ENCODE data around the gene ZNF135. TPM values are rescaled to one million over a fixed set of nuclear protein-coding genes. Genes with fewer than 3 reads are reported as not detected.

ZNF135 gene
- total RNA-seq, 1 donor from 2014 or later: not detected

GRCh38 chr19:58054901-58055874, 3.9 kb upstream of the ZNF135 start:
- Mint-ChIP-seq H3K27ac (no peak overlapping the region), H3K27me3 (ENCODE audit: low read depth) (no peaks in the 10 kb centered on the region), H3K4me3 (ENCODE audit: low read depth) (no peak overlapping the region), H3K36me3 (ENCODE audit: low read depth) (peaks cover 18% of the 10 kb centered on the region), H3K4me1 (ENCODE audit: low read depth) (no peaks in the 10 kb centered on the region), H3K9me3 (peaks cover 51% of the 10 kb centered on the region)
- DNase-seq (ENCODE audit: low spot score): no peak
- intact Hi-C loops (cut with micrococcal nuclease): no loop called here

- no peak overlapping the region for H3K27ac Mint-ChIP-seq
- H3K4me1 Mint-ChIP-seq (ENCODE audit: low read depth): no peaks in the 10 kb centered on the region
- no peak for DNase-seq (ENCODE audit: low spot score)
- no peaks in the 10 kb centered on the region for H3K27me3 Mint-ChIP-seq (ENCODE audit: low read depth)
- H3K9me3 Mint-ChIP-seq: peaks cover 52% of the 10 kb centered on the region
- H3K4me3 Mint-ChIP-seq (ENCODE audit: low read depth): no peak overlapping the region
- intact Hi-C loops (cut with micrococcal nuclease): no loop called here
- H3K36me3 Mint-ChIP-seq (ENCODE audit: low read depth): peaks cover 18% of the 10 kb centered on the region
Observed at GRCh38 chr19:58056261-58056660, 2.8 kb upstream of the ZNF135 start.

GRCh38 chr19:58056861-58057260, 2.2 kb upstream of the ZNF135 start:
- H3K27ac Mint-ChIP-seq: no peak overlapping the region
- H3K9me3 Mint-ChIP-seq: peaks cover 53% of the 10 kb centered on the region
- DNase-seq (ENCODE audit: low spot score): no peak
- H3K4me3 Mint-ChIP-seq (ENCODE audit: low read depth): no peak overlapping the region
- H3K27me3 Mint-ChIP-seq (ENCODE audit: low read depth): no peaks in the 10 kb centered on the region
- H3K4me1 Mint-ChIP-seq (ENCODE audit: low read depth): no peaks in the 10 kb centered on the region
- intact Hi-C loops (cut with micrococcal nuclease): no loop called here
- H3K36me3 Mint-ChIP-seq (ENCODE audit: low read depth): peaks cover 14% of the 10 kb centered on the region

DNA sequence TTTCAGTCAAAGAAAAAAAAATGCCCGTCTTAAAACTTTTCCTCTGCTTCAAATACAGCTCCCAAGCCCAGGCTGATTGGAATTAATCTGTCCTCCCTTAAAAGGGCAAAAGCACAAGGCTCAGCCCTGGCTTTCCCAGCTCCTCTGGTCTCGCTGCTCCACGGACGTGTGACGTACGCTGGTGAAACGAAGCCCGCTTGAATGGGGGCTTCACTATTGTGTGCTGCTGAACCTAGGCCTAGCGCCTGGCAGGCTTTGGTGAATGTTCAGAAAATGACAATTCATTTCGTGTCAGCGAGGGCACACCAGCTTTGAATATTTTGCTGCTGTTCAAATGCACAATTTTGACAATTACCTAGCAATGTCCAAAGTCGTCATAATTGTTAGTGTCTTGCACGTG, 615 bp upstream of the ZNF135 start:
- H3K27ac Mint-ChIP-seq: no peak overlapping the region

GRCh38 chr19:58059671-58060078, 593 bp downstream of the ZNF135 start:
- no peak for DNase-seq (ENCODE audit: low spot score)
- no peaks in the 10 kb centered on the region for H3K4me1 Mint-ChIP-seq (ENCODE audit: low read depth)
- H3K4me3 Mint-ChIP-seq (ENCODE audit: low read depth): no peak overlapping the region
- intact Hi-C loops (cut with micrococcal nuclease): no loop called here
- H3K36me3 Mint-ChIP-seq (ENCODE audit: low read depth): peaks cover 14% of the 10 kb centered on the region
- H3K27ac Mint-ChIP-seq: no peak overlapping the region
- peaks cover 64% of the 10 kb centered on the region for H3K9me3 Mint-ChIP-seq
- no peaks in the 10 kb centered on the region for H3K27me3 Mint-ChIP-seq (ENCODE audit: low read depth)

More for the DNA sequence above, 615 bp upstream of the ZNF135 start:
- Mint-ChIP-seq H3K9me3 (peaks cover 58% of the 10 kb centered on the region), H3K27me3 (ENCODE audit: low read depth) (no peaks in the 10 kb centered on the region), H3K4me1 (ENCODE audit: low read depth) (no peaks in the 10 kb centered on the region), H3K36me3 (ENCODE audit: low read depth) (peaks cover 14% of the 10 kb centered on the region), H3K4me3 (ENCODE audit: low read depth) (no peak overlapping the region)
- intact Hi-C loops (cut with micrococcal nuclease): no loop called here
- no peak for DNase-seq (ENCODE audit: low spot score)

DNA sequence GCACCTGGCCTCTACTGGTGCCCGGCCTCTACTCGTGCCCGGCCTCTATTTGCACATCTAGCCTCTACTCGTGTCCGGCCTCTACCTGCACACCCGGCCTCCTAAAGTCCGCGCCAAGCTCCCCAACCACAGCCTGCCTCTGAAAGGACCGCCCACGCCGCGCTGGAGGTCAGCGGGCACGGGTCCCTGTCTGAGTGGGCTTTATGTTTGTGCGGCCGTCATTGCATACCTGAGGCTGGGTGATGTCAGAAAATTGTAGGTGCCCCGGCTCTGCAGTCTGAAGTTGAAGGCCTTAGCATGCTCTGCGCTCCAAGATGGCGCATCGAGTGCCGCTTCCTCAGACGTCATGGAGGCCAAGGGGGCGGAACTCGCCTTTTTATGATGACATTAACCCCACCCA, 1.1 kb downstream of the ZNF135 start:
- Mint-ChIP-seq H3K27me3 (ENCODE audit: low read depth) (no peaks in the 10 kb centered on the region), H3K36me3 (ENCODE audit: low read depth) (peaks cover 14% of the 10 kb centered on the region), H3K9me3 (peaks cover 64% of the 10 kb centered on the region), H3K4me1 (ENCODE audit: low read depth) (no peaks in the 10 kb centered on the region), H3K27ac (no peak overlapping the region), H3K4me3 (ENCODE audit: low read depth) (no peak overlapping the region)
- intact Hi-C loops (cut with micrococcal nuclease): no loop called here
- DNase-seq (ENCODE audit: low spot score): no peak

DNA sequence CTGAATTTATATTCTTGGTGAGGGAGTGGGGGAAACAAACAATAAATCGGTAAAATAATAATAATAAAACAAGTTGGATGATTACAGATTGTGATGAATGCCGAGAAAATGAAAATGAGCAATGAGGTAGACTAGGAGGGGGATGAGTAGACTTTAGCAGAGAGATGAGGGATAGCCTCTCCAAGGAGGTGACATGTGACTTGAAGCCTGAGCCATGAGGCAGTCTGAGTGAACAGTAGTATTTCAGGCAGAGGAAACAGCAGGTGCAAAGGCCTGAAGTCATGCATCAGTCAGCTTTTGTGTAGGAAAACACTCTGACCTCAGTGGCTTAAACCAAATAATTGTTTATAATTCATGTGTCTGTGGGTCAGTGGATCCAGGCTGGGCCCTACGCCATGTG, 4.6 kb downstream of the ZNF135 start:
- DNase-seq (ENCODE audit: low spot score): no peak
- Mint-ChIP-seq H3K36me3 (ENCODE audit: low read depth) (peaks cover 11% of the 10 kb centered on the region), H3K4me1 (ENCODE audit: low read depth) (no peaks in the 10 kb centered on the region), H3K27ac (no peak overlapping the region), H3K9me3 (peaks cover 77% of the 10 kb centered on the region), H3K4me3 (ENCODE audit: low read depth) (no peak overlapping the region), H3K27me3 (ENCODE audit: low read depth) (no peaks in the 10 kb centered on the region)
- intact Hi-C loops (cut with micrococcal nuclease): no loop called here

GRCh38 chr19:58067240-58067912, 8.3 kb downstream of the ZNF135 start:
- no peak overlapping the region for H3K27ac Mint-ChIP-seq
- H3K4me1 Mint-ChIP-seq (ENCODE audit: low read depth): no peaks in the 10 kb centered on the region
- no peaks in the 10 kb centered on the region for H3K27me3 Mint-ChIP-seq (ENCODE audit: low read depth)
- H3K4me3 Mint-ChIP-seq (ENCODE audit: low read depth): no peak overlapping the region
- intact Hi-C loops (cut with micrococcal nuclease): no loop called here
- DNase-seq (ENCODE audit: low spot score): no peak
- H3K9me3 Mint-ChIP-seq: peaks cover 71% of the 10 kb centered on the region
- peaks cover 9% of the 10 kb centered on the region for H3K36me3 Mint-ChIP-seq (ENCODE audit: low read depth)

DNA sequence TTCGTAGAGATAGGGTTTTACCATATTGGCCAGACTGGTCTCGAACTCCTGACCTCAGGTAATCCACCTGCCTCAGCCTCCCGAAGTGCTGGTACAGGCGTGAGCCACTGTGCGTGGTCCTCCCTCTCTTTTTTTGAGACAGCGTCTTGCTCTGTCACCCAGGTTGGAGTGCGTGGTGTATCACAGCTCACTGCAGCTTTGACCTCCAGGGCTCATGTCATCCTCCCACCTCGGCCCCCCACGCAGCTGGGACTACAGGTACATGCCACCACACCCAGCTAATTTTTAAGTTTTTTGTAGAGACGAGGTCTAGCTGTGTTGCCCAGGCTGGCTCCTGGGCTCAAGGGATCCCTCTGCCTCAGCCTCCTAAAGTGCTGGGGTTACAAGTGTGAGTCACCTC, 20.7 kb downstream of the ZNF135 start:
- DNase-seq (ENCODE audit: low spot score): no peak
- peaks cover 54% of the 10 kb centered on the region for H3K9me3 Mint-ChIP-seq
- intact Hi-C loops (cut with micrococcal nuclease): no loop called here
- H3K4me1 Mint-ChIP-seq (ENCODE audit: low read depth): no peaks in the 10 kb centered on the region
- no peak overlapping the region for H3K4me3 Mint-ChIP-seq (ENCODE audit: low read depth)
- H3K36me3 Mint-ChIP-seq (ENCODE audit: low read depth): peaks cover 7% of the 10 kb centered on the region
- H3K27ac Mint-ChIP-seq: no peak overlapping the region
- no peaks in the 10 kb centered on the region for H3K27me3 Mint-ChIP-seq (ENCODE audit: low read depth)

GRCh38 chr19:58083021-58083420, 23.9 kb downstream of the ZNF135 start:
- intact Hi-C loops (cut with micrococcal nuclease): no loop called here
- H3K36me3 Mint-ChIP-seq (ENCODE audit: low read depth): peaks cover 7% of the 10 kb centered on the region
- H3K9me3 Mint-ChIP-seq: peaks cover 55% of the 10 kb centered on the region
- no peak overlapping the region for H3K4me3 Mint-ChIP-seq (ENCODE audit: low read depth)
- no peaks in the 10 kb centered on the region for H3K4me1 Mint-ChIP-seq (ENCODE audit: low read depth)
- no peaks in the 10 kb centered on the region for H3K27me3 Mint-ChIP-seq (ENCODE audit: low read depth)
- DNase-seq (ENCODE audit: low spot score): no peak
- no peak overlapping the region for H3K27ac Mint-ChIP-seq

DNA sequence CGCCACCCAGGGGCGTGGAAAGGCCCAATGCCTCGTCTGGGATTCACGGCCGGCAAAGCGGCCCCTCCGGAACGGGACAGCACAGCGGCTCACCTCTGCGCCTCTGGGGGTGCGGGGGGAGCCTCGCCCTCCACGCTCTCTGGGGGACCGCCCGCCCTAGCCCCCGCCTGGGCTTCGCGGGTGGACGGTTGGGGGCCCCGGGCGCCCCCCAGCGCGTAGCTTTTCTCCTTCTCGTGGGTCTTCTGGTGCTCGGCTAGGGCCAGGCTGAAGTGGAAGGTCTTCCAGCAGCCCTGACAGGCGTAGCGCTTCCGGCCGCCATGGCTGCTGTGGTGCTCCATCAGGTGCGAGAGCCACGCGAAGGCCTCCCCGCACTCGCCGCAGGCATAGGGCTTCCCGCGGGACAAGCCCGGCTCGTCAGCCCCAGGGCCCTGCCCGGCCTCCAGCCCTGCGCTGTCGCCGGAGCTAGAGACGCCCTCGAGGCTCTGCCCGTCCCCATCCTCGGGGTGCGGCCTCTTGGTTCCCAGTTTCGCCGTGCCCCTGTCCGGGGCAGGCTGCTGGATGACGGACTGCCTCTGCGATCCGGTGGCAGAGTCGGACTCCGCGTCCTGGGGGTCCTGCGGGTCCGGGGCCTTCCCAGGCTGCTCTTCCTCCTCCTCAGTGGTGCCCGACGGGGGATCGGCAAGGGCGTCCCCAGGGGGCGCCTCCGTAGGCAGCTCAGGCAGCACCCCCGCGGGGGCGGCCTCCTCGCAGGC, 25.7 kb downstream of the ZNF135 start:
- Mint-ChIP-seq H3K9me3 (peaks cover 58% of the 10 kb centered on the region), H3K36me3 (ENCODE audit: low read depth) (peaks cover 7% of the 10 kb centered on the region), H3K4me1 (ENCODE audit: low read depth) (no peaks in the 10 kb centered on the region), H3K27ac (no peak overlapping the region), H3K27me3 (ENCODE audit: low read depth) (no peaks in the 10 kb centered on the region), H3K4me3 (ENCODE audit: low read depth) (no peak overlapping the region)
- no peak for DNase-seq (ENCODE audit: low spot score)
- intact Hi-C loops (cut with micrococcal nuclease): no loop called here

DNA sequence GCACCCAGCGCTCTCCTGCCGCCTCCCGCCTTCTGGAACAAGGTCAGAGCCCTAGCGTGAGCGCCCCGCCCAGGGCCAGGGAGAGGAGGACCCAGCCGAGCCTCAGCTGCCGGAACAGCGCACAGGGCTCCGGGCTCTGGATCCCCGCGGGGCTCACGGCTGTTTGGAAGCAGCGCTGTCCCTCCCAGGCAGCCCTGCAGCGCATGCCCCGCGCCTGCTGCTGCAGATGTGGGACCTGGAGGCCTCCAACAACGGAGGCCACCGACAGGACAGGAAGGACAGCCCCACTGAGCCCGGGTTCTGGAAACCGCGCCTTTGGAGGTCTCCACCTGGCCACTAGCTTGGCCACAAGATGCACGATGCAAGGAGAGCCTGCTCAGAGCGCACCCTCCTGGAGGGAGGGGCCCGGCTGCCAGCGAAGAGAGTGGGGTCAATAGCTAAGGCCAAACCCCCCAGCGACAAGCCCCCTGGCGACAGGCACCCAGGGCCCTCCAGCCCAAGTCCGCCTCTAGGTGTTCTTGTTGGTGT, 26.3 kb downstream of the ZNF135 start:
- intact Hi-C loops (cut with micrococcal nuclease): no loop called here

More for the DNA sequence above, 26.3 kb downstream of the ZNF135 start:
- H3K4me1 Mint-ChIP-seq (ENCODE audit: low read depth): no peaks in the 10 kb centered on the region
- no peak overlapping the region for H3K27ac Mint-ChIP-seq
- no peak overlapping the region for H3K4me3 Mint-ChIP-seq (ENCODE audit: low read depth)
- H3K36me3 Mint-ChIP-seq (ENCODE audit: low read depth): peaks cover 7% of the 10 kb centered on the region
- H3K9me3 Mint-ChIP-seq: peaks cover 58% of the 10 kb centered on the region
- no peak for DNase-seq (ENCODE audit: low spot score)
- no peaks in the 10 kb centered on the region for H3K27me3 Mint-ChIP-seq (ENCODE audit: low read depth)

Data from activated T-helper 2 cell treated with anti-CD3 and anti-CD28 coated beads, Interferon-gamma antibody, Interleukin-2, Interleukin-4, amounts not matched to agents 10 μg/mL and 5 μg/mL and 100 μg/mL, durations not matched to agents 14 hours and 24 hours and 36 hours (primary cell).